Osteocyte (in vitro differentiated cells): ENCODE results near the gene TRIO. TPM values are rescaled to one million over a fixed set of nuclear protein-coding genes. Genes with fewer than 3 reads are reported as not detected.

ENCODE experiments used
- DNase-seq: peaks from one replicate; pipeline ENCODE4 v3.0.0; 2021; ENCODE audit warnings: mixed read lengths; ENCODE audit not compliant: unreplicated experiment; ENCODE audit errors: extremely low spot score
- H3K27ac Mint-ChIP-seq: one replicate; pipeline ENCODE4 v1.8.0; 2021; ENCODE audit warnings: mild to moderate bottlenecking, mixed read lengths; ENCODE audit not compliant: unreplicated experiment
- H3K27me3 Mint-ChIP-seq: one replicate; pipeline ENCODE4 v1.8.0; 2021; ENCODE audit warnings: mixed read lengths; ENCODE audit not compliant: unreplicated experiment
- H3K36me3 Mint-ChIP-seq: one replicate; pipeline ENCODE4 v1.8.0; 2021; ENCODE audit warnings: mixed read lengths; ENCODE audit not compliant: unreplicated experiment
- H3K4me1 Mint-ChIP-seq: one replicate; pipeline ENCODE4 v1.8.0; 2021; ENCODE audit warnings: mixed read lengths; ENCODE audit not compliant: unreplicated experiment
- H3K4me3 Mint-ChIP-seq: one replicate; pipeline ENCODE4 v1.8.0; 2021; ENCODE audit warnings: mild to moderate bottlenecking, moderate library complexity, mixed read lengths; ENCODE audit not compliant: unreplicated experiment
- H3K9me3 Mint-ChIP-seq: one replicate; pipeline ENCODE4 v1.8.0; 2021; ENCODE audit warnings: mixed read lengths; ENCODE audit not compliant: unreplicated experiment
- total RNA-seq: library from RNA; stranded (reverse); gene quantifications from 2 replicates; pipeline ENCODE4 v1.2.1, GENCODE V29; 2021
- TF ChIP-seq, protein P1 (sequence below): fragments of 200-600 bp; sonication (generic); IDR thresholded peaks from 2 replicates; pipeline ENCODE4 v1.5.0; 2021; ENCODE audit warnings: antibody characterized with exemption, mild to moderate bottlenecking, moderate library complexity

TRIO gene
- total RNA-seq, 1 donor from 2014 or later = 336 TPM

DNA sequence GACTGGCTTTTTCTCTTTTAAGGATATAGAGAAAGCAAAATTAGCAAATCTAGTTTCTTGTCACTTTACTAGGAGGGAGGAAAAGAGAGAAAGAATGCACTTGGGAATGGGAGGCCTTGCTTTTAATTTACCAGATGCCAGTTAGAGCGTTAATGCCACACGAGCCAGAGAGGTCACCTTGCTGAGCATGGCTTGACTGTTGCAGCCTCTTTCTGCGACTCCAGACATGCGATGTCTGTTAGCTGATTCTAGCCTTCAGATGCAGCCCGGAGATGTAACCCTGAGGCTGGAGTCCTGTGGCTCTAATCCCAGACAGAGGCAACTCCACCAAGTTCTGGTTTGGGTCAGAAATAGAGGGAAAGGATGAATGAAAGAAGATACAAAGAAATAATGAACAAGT, 152.5 kb downstream of the TRIO start:
- no peak for DNase-seq
- Mint-ChIP-seq H3K4me3 (no peak overlapping the region), H3K4me1 (no peaks in the 10 kb centered on the region), H3K36me3 (peaks cover 44% of the 10 kb centered on the region), H3K9me3 (no peaks in the 10 kb centered on the region), H3K27me3 (no peaks in the 10 kb centered on the region), H3K27ac (no peak overlapping the region)
- TF ChIP-seq, protein P1, sequence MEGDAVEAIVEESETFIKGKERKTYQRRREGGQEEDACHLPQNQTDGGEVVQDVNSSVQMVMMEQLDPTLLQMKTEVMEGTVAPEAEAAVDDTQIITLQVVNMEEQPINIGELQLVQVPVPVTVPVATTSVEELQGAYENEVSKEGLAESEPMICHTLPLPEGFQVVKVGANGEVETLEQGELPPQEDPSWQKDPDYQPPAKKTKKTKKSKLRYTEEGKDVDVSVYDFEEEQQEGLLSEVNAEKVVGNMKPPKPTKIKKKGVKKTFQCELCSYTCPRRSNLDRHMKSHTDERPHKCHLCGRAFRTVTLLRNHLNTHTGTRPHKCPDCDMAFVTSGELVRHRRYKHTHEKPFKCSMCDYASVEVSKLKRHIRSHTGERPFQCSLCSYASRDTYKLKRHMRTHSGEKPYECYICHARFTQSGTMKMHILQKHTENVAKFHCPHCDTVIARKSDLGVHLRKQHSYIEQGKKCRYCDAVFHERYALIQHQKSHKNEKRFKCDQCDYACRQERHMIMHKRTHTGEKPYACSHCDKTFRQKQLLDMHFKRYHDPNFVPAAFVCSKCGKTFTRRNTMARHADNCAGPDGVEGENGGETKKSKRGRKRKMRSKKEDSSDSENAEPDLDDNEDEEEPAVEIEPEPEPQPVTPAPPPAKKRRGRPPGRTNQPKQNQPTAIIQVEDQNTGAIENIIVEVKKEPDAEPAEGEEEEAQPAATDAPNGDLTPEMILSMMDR = no peak

DNA sequence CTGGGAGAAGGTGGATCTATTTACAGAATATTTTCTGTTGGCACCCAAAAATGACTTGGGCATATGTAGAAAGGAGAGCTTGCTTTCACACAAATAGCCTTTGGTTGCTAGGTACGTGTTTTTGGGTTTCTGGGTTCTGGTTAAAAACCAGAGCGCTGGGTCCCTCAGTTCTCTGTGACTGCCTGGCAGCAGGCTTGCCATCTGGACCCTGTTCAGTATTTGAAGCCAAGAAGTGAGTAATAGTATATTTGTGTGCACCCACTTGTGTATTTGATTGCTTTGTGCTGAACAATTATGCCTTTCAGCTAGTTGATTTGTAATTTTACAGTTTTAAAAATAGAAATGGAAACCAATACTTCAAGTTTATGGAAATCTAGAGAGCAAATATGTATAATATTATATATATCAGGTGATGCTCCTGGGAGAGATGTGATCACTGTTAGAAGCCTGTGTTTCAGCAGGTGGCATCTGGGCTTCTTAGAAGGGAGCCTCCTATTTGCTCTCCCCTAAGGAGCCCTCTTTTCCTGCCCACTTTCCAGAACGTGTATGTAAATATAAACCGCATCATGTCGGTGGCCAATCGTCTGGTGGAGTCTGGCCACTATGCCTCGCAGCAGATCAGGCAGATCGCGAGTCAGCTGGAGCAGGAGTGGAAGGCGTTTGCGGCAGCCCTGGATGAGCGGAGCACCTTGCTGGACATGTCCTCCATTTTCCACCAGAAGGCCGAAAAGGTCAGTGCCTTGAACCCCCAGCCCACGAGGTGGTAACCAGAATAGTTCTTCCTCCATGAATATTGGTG, 153.6 kb downstream of the TRIO start:
- H3K27me3 Mint-ChIP-seq = no peaks in the 10 kb centered on the region
- no peak overlapping the region for H3K4me3 Mint-ChIP-seq
- no peak for DNase-seq
- H3K36me3 Mint-ChIP-seq = peaks cover 37% of the 10 kb centered on the region
- H3K27ac Mint-ChIP-seq = peak overlapping the region; percentile 66
- H3K9me3 Mint-ChIP-seq = no peaks in the 10 kb centered on the region
- H3K4me1 Mint-ChIP-seq = peaks cover 1% of the 10 kb centered on the region
- TF ChIP-seq, protein P1 = no peak

GRCh38 chr5:14297697-14298096, 154.6 kb downstream of the TRIO start:
- H3K27me3 Mint-ChIP-seq = no peaks in the 10 kb centered on the region
- H3K4me3 Mint-ChIP-seq = no peak overlapping the region
- no peaks in the 10 kb centered on the region for H3K9me3 Mint-ChIP-seq
- no peak for DNase-seq
- H3K36me3 Mint-ChIP-seq = peaks cover 34% of the 10 kb centered on the region
- H3K4me1 Mint-ChIP-seq = peaks cover 1% of the 10 kb centered on the region
- TF ChIP-seq, protein P1 = no peak
- H3K27ac Mint-ChIP-seq = no peak overlapping the region

GRCh38 chr5:14298126-14298847, 155.1 kb downstream of the TRIO start:
- TF ChIP-seq, protein P1 = no peak
- DNase-seq = no peak
- H3K9me3 Mint-ChIP-seq = no peaks in the 10 kb centered on the region
- H3K4me1 Mint-ChIP-seq = peaks cover 1% of the 10 kb centered on the region
- no peak overlapping the region for H3K4me3 Mint-ChIP-seq
- H3K27ac Mint-ChIP-seq = peak overlapping the region; percentile 28
- no peaks in the 10 kb centered on the region for H3K27me3 Mint-ChIP-seq
- peaks cover 30% of the 10 kb centered on the region for H3K36me3 Mint-ChIP-seq

GRCh38 chr5:14299666-14300065, 156.5 kb downstream of the TRIO start:
- TF ChIP-seq, protein P1 = no peak
- H3K27ac Mint-ChIP-seq = no peak overlapping the region
- no peak overlapping the region for H3K4me3 Mint-ChIP-seq
- peaks cover 1% of the 10 kb centered on the region for H3K4me1 Mint-ChIP-seq
- no peak for DNase-seq
- H3K36me3 Mint-ChIP-seq = peaks cover 31% of the 10 kb centered on the region
- no peaks in the 10 kb centered on the region for H3K27me3 Mint-ChIP-seq
- H3K9me3 Mint-ChIP-seq = no peaks in the 10 kb centered on the region
